Frontal cortex (tissue), 4 donors: ENCODE measurements around the gene TNNI3K. TPM values are rescaled to one million over a fixed set of nuclear protein-coding genes. Genes with fewer than 3 reads are reported as not detected.

ENCODE experiments used
- DNase-seq, 2 donors: peaks; one replicate each; pipeline ENCODE4 v3.0.0; 2012; ENCODE audit warnings: low spot score in 2 of 2
- FAIRE-seq: peaks from 2 replicates; lab custom pipeline; 2012; peaks lifted over from hg19 to GRCh38; lab: Jason Lieb, UNC
- total RNA-seq: library from RNA; depleted of rRNA; stranded (reverse); fragments of >200 nt; gene quantifications from one replicate; pipeline ENCODE4 v1.2.3, GENCODE V29; 2014
- donor health status: control.
- donor health status: control.
- donor health status: control.

Gene TNNI3K
- total RNA-seq, 1 donor from 2014 or later, result 17.1 TPM

GRCh38 chr1:74280642-74281396 lies 45.6 kb downstream of the TNNI3K start:
- DNase-seq, result no peak
- FAIRE-seq, result no peak

DNA sequence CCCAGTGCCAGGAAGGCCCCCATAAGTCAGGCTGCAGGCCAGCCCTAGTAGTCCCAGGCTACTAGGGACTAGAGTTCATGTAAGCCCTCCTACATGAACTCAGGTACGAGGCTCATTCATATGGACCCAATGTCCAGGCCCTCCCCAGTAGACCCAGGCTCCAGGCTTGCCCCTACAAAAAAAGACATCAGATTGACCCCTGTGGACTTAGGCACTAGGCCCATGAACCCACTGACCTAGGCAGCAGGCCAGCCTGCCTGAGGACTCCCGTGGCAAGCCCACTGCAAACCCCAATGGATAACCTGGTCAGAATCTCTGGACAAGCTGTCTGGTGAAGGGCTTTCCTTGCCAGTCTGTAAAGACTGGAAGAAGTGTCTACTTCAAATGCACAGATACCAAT lies 51.2 kb downstream of the TNNI3K start:
- FAIRE-seq, result no peak

DNA sequence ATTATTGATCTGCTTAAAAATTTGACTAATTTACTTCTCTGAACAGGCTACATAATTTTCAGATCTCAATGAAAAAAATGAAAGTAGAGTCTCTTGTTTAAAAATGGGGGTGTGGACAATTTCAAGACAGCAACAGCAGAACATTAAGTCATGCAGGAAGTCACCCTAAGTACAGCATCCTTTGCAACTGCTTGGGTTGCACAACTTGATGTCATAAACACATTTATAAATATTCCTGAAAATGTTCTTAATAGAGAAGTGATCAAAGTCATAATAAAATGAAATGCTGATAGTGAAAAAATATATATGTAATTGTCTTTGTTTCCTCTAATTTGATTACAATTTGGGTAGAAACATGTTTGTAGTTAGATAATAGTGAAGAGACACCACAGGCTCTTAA lies 79.3 kb downstream of the TNNI3K start:
- no peak for DNase-seq
- no peak for FAIRE-seq

More for the DNA sequence above, 51.2 kb downstream of the TNNI3K start:
- no peak for DNase-seq

- DNase-seq, result no peak
- FAIRE-seq, result no peak
Observed at GRCh38 chr1:74316302-74316701, 81.1 kb downstream of the TNNI3K start.

DNA sequence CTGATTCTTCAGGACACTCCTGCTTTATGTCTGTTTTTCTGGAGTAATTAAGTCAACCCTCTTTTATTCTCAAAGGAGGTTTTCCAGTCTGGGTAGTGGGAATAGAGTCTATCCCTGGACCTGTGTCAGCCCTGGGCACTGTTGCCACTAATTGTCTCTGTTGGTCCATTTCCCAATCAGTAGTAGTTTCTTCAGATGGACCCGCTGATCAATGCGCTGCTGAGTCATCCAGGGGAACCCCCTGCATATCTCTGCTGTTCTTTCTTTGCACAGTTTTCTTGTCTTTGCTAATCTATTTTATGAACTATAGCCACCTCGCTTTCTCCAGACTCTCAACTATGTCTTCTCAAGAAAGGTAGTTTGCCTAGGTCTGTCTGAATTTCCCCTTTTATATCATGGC lies 82.5 kb downstream of the TNNI3K start:
- DNase-seq, result no peak
- no peak for FAIRE-seq

- FAIRE-seq, result no peak
- DNase-seq, result no peak
Observed at GRCh38 chr1:74323937-74324473, 88.8 kb downstream of the TNNI3K start.

- no peak for FAIRE-seq
- no peak for DNase-seq
Observed at GRCh38 chr1:74324684-74325448, 89.7 kb downstream of the TNNI3K start.

DNA sequence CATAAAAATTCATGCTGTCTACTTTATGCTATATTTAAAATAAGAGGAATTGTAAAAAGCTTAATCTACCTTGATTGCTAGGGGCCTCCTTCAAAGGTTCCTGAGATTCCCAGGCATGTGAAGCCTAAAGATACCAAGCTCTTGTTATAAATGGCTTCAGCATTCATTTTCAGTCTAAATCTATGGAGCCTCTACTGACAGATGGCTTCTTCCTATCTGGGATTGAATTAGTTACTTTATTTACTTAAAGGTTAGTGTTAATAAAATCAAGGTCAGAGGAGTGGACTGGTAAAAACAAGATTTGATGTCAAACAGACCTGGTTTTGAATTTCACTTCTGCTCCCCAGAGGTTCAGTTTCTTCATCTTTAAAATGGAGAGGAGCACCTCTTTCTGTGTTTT lies 93.7 kb downstream of the TNNI3K start:
- FAIRE-seq (no peak), DNase-seq (no peak)

DNA sequence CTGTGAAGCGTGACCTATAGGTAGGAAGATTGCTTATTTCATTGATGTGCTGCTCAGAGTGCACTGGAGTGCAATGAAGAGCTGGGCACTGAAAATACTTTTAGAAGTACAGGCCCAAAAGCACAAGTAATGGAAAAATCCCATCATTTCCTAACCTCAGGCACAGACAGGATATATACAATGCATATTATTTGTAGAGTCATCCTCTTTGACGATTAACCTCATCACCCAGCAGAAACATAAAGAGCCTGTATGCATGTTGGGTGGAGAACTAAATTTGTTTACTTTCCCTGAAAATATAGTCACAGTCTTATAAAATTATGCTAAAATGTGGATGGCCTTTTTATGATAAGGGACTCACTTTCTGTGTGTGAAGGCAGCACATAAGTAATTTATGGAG lies 98.1 kb downstream of the TNNI3K start:
- FAIRE-seq, result no peak
- DNase-seq, result no peak

- DNase-seq, result no peak
Observed at GRCh38 chr1:74334147-74334546, 99.0 kb downstream of the TNNI3K start.

GRCh38 chr1:74340656-74341055 lies 105.5 kb downstream of the TNNI3K start:
- DNase-seq, result no peak
- no peak for FAIRE-seq

More at GRCh38 chr1:74334147-74334546, 99.0 kb downstream of the TNNI3K start:
- no peak for FAIRE-seq

DNA sequence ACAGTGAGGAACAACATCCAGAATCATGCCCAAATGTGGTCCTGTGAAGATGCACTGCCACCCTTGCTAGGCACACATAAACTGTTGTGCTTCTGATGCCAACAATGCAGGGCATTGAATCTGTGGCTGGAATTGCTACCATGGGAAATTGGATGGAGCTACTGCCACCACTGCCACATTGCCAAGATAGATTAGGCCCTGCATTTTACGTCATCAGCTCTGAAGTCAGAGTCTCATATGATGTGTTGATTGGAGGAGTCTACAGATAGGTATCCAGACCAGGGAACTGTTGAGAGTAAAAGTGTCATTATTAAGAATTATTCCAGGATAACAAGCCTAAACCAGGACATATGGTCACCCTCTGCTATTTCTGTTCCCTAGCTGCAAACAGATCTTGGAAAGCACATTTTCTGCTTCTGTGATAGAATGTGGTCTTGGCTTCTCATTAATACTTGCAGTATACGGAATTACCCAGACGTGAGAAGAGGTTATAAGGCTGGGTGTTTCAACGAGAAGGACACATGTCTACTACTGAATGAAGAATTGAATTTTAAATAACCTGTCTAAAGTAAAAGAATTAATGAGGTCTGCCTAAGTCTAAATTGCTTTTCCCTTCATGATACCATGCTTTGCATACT lies 106.6 kb downstream of the TNNI3K start:
- FAIRE-seq (no peak), DNase-seq (no peak)

GRCh38 chr1:74343216-74343615 lies 108.0 kb downstream of the TNNI3K start:
- DNase-seq (no peak), FAIRE-seq (no peak)

DNA sequence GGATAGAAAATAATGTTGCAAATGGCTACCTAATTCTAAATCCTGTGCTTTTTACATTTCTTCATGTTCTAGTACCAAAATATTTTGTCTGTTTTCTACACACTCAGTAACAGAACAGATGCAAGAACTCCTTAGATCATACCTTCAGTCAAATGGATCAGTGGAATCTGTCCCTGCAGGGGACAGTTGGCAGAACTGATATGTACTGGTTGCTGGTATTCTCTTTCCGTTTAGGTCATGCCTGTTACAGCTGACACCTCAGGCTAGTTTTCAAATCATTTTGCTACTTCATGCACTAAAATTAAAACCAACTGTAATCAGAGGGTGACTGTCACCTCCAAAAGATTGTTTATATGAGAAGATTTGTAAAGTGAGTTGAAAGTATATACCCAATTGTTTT lies 109.2 kb downstream of the TNNI3K start:
- DNase-seq (no peak), FAIRE-seq (no peak)

DNA sequence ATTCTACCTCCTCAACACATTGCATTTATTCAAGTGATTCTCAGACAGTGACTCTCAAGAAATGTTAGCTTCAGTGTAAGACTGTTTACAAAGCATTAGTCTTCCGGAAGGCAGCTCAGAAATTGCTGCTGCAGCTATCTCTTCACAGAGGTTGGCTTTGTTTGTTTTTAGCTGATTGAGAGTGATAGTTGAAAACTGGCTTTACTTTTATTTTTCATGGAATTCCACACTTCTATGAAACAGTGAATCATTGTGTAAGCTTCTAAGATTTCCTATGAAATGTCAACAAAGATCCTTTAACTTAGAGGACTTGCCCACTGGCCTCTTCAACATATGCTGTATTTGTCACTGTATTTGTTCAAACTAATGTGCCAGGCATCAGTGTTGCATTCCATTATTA lies 121.3 kb downstream of the TNNI3K start:
- FAIRE-seq (no peak), DNase-seq (no peak)

DNA sequence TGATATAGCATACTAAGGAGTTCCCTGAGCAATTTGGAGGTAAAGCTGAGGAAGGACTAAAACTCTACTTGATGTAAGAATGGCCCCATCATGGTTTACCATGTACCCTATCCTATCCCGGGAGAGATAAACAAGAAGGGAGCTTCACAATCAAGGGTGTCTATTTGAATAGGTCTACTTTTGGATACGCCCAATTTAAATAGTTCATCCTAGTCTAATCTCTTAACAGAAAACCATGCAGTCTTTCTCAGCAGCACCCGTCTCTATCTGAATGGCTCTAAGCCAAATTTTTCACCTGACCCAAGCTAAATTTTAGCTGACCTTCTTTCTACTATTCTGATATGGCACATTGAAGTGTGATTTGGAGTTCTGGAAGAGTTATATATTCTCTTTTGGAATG lies 122.0 kb downstream of the TNNI3K start:
- DNase-seq (no peak), FAIRE-seq (no peak)

DNA sequence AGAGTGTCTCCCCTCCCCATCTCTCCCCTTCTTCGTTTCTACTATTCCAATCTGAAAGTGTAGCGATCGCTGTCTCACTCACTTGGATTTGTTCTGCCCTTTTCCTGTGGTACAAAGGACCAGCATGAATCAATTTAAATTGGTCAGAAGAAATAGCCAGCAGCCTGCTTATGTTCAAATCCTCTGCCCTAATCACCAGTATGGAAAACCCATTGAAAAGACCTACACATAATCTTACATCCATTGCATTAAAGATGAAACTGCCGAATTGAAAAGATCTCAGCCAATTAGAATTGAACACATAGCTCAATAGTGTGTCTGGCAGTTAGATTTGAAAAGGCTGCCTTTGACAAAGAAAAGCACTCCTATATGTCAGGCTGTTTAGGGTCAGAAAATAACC lies 122.6 kb downstream of the TNNI3K start:
- DNase-seq, result no peak
- FAIRE-seq, result no peak

DNA sequence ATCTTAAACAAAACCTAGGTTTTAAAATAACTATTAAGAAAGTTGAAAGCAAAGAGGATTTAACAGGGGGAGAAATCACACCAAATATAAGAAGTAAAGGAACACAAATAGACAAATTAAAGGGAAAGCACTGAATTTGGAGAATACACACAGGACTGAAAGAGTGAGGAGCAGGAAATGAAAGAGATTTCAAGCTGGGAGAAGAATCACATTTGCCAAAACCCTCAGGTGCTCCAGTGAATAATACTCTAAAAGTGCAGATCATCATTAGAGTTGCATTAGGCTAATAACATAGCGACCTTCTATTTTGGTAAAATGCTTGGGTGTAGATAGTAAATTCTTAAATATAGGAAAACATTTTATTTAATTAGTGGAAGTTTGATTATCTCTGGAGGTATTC lies 127.5 kb downstream of the TNNI3K start:
- FAIRE-seq (no peak), DNase-seq (no peak)

DNA sequence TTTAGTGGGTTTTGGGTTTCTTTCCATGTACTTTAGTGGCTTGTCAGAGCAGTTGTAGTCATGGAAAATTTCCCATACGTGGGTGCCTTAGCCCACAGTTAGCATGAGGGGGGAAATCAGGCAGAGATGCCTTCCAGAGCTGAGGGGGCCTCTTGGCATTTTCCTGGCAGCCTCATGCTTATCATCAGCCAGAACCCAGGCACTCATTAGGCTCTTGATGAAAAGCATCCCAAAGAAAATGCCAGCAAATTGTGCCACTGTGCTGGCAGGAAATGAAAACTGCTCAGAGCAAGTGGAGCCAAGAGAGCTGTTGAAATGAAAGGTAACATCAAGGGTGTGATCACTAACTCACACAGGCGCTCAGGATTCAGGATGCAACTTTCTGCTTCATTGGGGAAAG lies 128.0 kb downstream of the TNNI3K start:
- FAIRE-seq (no peak), DNase-seq (no peak)

DNA sequence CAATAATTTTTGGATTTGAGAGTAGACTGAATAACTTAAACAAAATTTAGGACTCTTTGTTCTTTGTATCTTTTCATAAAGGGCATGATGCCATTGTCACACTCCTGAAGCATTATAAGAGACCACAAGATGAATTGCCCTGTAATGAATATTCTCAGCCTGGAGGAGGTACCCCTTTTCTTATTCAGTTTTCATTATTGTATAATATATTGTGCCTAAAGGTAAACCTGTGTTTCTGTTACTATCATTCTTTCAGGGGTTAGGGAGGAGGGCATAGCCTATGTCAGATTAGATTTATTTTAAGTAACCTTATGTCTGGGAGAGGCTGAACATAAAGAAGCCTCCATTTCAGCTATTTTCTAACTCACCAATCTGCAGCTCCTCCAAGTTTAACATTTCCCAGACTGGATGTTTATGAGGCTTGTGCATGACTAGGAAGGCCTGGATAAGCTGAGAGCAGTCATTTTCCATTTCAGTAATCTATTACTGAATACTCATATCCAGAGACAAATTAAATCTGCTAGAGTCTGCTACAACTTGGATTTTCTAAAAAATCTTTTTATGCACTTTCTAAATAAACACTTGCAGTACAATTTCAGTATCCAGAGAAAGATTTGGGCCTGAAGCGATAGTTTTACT lies 132.1 kb downstream of the TNNI3K start:
- no peak for DNase-seq
- no peak for FAIRE-seq
